Spinal cord (tissue), 10 donors: Measurements from ENCODE around the gene ST8SIA6. TPM values are rescaled to one million over a fixed set of nuclear protein-coding genes. Genes with fewer than 3 reads are reported as not detected.

Experiments
- DNase-seq, 6 donors: peaks; one replicate each; pipeline versions ENCODE4 v3.0.0 to v3.0.0-alpha.2; 2013 to 2015; ENCODE audit warnings: low spot score in 6 of 6, low read depth in 4 of 6
- H3K27ac ChIP-seq: one replicate; pipeline ENCODE4 v1.5.1; 2013; ENCODE audit warnings: low read depth, low read length, control low read depth
- H3K27me3 ChIP-seq: one replicate; pipeline ENCODE4 v1.6.1; 2013; ENCODE audit warnings: low read length; ENCODE audit not compliant: control insufficient read depth, insufficient read depth
- H3K36me3 ChIP-seq: one replicate; pipeline ENCODE4 v1.6.1; 2013; ENCODE audit warnings: low read length; ENCODE audit not compliant: control insufficient read depth, insufficient read depth
- H3K4me1 ChIP-seq: one replicate; pipeline ENCODE4 v1.6.1; 2013; ENCODE audit warnings: low read length; ENCODE audit not compliant: control insufficient read depth, insufficient read depth
- H3K4me3 ChIP-seq: one replicate; pipeline ENCODE4 v1.5.1; 2013; ENCODE audit warnings: low read depth, low read length, control low read depth
- H3K9me3 ChIP-seq: one replicate; pipeline ENCODE4 v1.6.1; 2013; ENCODE audit warnings: low read length; ENCODE audit not compliant: control insufficient read depth, insufficient read depth
- WGBS: methylation state at CpG from one replicate; pipeline ENCODE4 v1.1.5; 2013; ENCODE audit warnings: missing lambda C conversion rate; ENCODE audit not compliant: insufficient coverage; 5-methylcytosine and 5-hydroxymethylcytosine counted together
- polyA plus RNA-seq, 2 donors: library from polyadenylated mRNA; unstranded; fragments of 120-200 nt; gene quantifications; one replicate each; pipeline ENCODE4 v1.2.1, GENCODE V29; 2013; ENCODE audit not compliant: insufficient read length in 2 of 2
- small RNA-seq: library from RNA; depleted of rRNA; stranded (forward); fragments of <200 nt; gene quantifications from one replicate; pipeline ENCODE3, GENCODE V24; 2014; ENCODE audit warnings: low replicate concordance
- total RNA-seq, 2 donors: library from RNA; depleted of rRNA in 1 of 2; stranded (reverse); fragments of 120-200 nt in 1 of 2; fragments of >200 nt in 1 of 2; gene quantifications; one replicate each; pipeline versions ENCODE4 v1.2.3 to v1.2.4, GENCODE V29; 2013 to 2014
- donor health status: healthy.

Gene ST8SIA6
- total and polyA plus RNA-seq, 4 donors: 9.2 to 24.3 (median 13.8) TPM

DNA sequence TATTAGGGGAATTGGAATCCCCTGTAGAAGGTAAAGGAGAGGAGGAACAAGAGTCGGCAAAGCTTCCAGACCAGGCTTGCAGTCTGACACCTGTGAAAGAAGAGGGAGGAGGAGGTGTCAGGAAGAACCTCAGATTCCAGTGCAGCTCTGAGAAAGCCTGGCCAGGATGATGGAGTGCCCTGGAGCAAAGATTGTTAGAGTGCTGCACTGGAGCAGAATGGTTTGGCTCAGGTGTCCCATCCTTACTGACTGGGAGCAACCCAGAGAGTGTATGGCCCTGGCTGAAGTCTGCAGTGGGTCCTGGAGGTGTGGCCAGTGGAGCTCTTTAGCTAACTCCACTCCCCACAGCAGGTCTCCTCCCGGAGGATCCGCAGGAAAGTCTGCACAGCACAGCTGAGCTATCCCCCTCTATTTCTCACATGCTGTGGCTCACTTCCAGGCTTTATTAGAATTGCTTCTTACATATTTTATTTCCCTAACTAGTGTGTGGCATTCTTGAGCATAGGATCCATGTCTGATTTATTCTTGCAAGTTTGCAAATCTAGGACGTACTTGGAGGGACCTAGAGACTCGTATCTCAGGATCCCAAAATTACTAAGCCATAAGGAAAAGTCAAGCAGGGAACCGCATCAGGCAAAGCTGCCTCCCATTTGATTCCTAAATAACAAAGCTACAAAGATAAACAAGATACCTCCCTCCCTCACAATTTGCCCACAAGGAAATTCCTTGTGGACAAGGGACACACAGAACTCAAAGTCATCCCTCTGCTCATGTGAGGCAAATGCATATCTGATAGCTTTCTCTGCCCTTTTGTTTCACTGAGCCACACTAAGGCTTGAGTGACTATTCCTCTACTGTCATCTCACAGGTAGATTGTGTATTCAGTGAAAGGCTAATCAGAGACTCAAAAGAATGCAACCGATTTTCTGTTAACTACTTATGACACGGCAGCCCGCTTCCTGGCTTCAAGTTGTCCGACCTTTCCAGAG, 167.5 kb downstream of the ST8SIA6 start:
- Histone ChIP-seq H3K36me3 (no peaks in the 10 kb centered on the region), H3K4me3 (no peak overlapping the region), H3K4me1 (no peaks in the 10 kb centered on the region), H3K27me3 (no peaks in the 10 kb centered on the region), H3K9me3 (peaks cover 7% of the 10 kb centered on the region), H3K27ac (no peak overlapping the region)
- WGBS: 80% methylated on average over 7 of the region's 10 CpGs
- peak in 1 of 6 donors; percentile 61 for DNase-seq

DNA sequence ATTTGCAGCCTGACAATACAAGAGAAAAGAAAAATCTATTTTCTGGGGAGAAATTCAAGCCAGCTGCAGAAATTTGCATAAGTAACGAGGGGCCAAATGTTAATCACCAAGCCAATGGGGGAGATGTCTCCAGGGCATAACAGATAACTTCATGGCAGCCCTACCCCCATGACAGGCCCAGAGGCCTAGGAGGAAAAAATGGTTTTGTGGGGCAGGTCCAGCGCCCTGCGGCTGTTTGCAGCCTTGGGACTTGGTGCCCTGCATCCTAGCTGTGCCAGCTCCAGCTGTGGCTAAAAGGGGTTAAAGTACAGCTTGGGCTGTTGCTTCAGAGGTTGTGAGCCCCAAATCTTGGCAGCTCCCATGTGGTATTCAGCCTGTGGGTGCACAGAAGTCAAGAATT, 172.1 kb downstream of the ST8SIA6 start:
- Histone ChIP-seq H3K27ac (no peak overlapping the region), H3K4me1 (no peaks in the 10 kb centered on the region), H3K4me3 (no peak overlapping the region), H3K36me3 (no peaks in the 10 kb centered on the region), H3K9me3 (peaks cover 7% of the 10 kb centered on the region), H3K27me3 (no peaks in the 10 kb centered on the region)
- DNase-seq: no peak
- WGBS: 91% methylated on average over 3 of the region's 3 CpGs

GRCh38 chr10:17278607-17279240, 175.7 kb downstream of the ST8SIA6 start:
- Histone ChIP-seq H3K4me1 (no peaks in the 10 kb centered on the region), H3K27ac (no peak overlapping the region), H3K9me3 (peaks cover 5% of the 10 kb centered on the region), H3K27me3 (no peaks in the 10 kb centered on the region), H3K36me3 (no peaks in the 10 kb centered on the region), H3K4me3 (no peak overlapping the region)
- DNase-seq: peak in 1 of 6 donors; percentile 24
- WGBS: 76% methylated on average over 3 of the region's 4 CpGs

DNA sequence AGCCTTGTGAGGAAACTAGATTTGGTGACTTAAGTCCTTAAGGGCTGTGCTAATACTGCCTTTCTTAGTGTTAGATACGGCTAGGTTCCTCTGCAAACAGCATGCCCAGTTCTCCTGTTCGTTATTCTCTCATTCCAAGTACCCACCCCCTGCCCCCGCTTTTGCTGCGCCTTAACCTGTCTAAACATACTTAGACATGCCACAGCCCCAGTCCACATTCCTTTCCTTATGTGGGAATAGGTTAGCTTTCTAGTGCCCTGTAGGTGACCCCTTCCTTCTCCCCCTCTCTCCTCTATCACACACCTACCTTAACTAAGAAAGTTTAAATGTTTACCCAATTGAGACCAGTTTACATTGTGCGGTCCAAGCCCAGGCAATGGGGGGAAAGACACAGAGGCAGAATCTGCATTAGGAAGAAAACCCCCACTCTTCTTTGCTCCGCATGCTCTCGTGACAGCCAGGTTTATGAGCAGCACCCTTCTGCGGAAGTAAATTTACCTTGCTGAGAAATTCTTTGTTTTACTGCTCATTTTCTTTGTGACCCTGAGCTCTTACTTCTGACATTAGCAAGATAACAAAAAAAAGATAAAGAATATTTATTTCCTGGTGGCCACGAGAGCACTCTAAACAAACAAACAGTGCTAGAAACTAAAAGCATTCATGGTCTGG, 177.5 kb downstream of the ST8SIA6 start:
- DNase-seq: no peak
- H3K9me3 ChIP-seq: no peaks in the 10 kb centered on the region
- no CpG with 5 or more reads among the region's 9 CpGs for WGBS
- no peaks in the 10 kb centered on the region for H3K27me3 ChIP-seq
- no peak overlapping the region for H3K27ac ChIP-seq
- no peaks in the 10 kb centered on the region for H3K4me1 ChIP-seq
- H3K36me3 ChIP-seq: no peaks in the 10 kb centered on the region
- H3K4me3 ChIP-seq: no peak overlapping the region

GRCh38 chr10:17273403-17273802, 181.0 kb downstream of the ST8SIA6 start:
- H3K9me3 ChIP-seq: no peaks in the 10 kb centered on the region
- no peaks in the 10 kb centered on the region for H3K27me3 ChIP-seq
- DNase-seq: no peak
- no peaks in the 10 kb centered on the region for H3K36me3 ChIP-seq
- no peak overlapping the region for H3K27ac ChIP-seq
- WGBS: 72% methylated on average over 2 of the region's 2 CpGs
- no peaks in the 10 kb centered on the region for H3K4me1 ChIP-seq
- H3K4me3 ChIP-seq: no peak overlapping the region

DNA sequence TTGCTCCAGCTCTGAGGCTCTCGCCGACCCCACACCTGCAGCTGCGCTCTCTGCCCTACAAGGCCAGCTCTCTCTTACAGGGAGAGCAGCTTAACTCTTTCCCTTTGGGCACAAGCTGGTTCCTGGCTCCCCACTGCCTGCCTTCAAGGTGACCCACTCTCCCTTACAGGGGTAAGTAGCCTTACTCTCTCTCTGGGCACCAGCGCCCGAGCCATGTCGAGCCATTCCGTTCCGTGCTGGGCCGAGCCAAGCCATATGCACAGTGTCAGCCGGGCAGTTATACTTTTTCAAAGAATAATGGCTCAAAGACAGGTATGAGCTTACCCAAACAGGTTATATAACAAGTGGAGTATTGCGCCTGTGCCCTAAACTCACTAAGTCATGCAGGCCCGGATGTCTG, 181.7 kb downstream of the ST8SIA6 start:
- no peaks in the 10 kb centered on the region for H3K9me3 ChIP-seq
- H3K27ac ChIP-seq: no peak overlapping the region
- no peaks in the 10 kb centered on the region for H3K4me1 ChIP-seq
- H3K36me3 ChIP-seq: no peaks in the 10 kb centered on the region
- WGBS: 92% methylated on average over 5 of the region's 12 CpGs
- no peak overlapping the region for H3K4me3 ChIP-seq
- no peaks in the 10 kb centered on the region for H3K27me3 ChIP-seq
- DNase-seq: no peak

Small RNA genes lying within 50 kb of the gene (small RNA-seq; reads per million reads assigned to genes)
- gene RF00019: not detected

Other genes with a start within 250 kb of the ST8SIA6 start
- gene VIM, start 226.4 kb downstream of the ST8SIA6 start, total RNA-seq: 1,000 to 10,000 TPM; 1,457 to 6,817 TPM
- 1,000 to 10,000 TPM; 2,175 to 2,808 TPM for gene VIM, start 226.4 kb downstream of the ST8SIA6 start, polyA plus RNA-seq
- 10 to 100 TPM; 14.0 to 17.0 TPM for gene HACD1, start 162.8 kb upstream of the ST8SIA6 start, total RNA-seq
- 10 to 100 TPM; 23.4 to 24.2 TPM for gene HACD1, start 162.8 kb upstream of the ST8SIA6 start, polyA plus RNA-seq
- 10 to 100 TPM; 29.9 to 55.3 TPM for gene STAM, start 189.6 kb upstream of the ST8SIA6 start, total RNA-seq
- gene STAM, start 189.6 kb upstream of the ST8SIA6 start, polyA plus RNA-seq: 10 to 100 TPM; 36.6 to 47.1 TPM